Measurements from ENCODE around the gene SNAP47. TPM values are rescaled to one million over a fixed set of nuclear protein-coding genes. Genes with fewer than 3 reads are reported as not detected.

Gene SNAP47
- total and polyA plus RNA-seq, 2 of the 4 experiments (the other 2 are of a cell fraction), result 39.4 to 72.9 TPM

DNA sequence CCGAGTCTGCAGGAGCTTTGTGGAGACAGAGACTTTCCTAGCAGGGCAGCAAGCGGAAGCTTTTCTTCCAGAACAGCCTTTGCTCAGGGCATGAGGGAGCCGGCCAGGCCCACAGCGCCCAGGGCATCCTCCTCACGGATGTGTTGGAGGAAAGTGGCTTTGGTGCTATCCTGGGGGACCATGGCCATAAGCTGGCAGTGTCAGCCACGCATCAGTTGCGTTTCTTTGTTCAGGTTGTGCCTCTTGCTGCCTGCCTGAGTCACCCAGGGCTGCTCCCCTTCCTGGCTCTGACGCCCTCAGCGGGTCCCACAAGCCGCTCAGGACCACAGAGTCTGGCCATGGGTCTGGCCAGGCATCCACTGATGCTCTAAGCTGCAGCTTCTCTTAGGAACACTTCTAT lies 40.6 kb downstream of the SNAP47 start:
- peak overlapping the region; percentile 25 for H3K4ac ChIP-seq (ENCODE audit: low read depth, low read length)
- ChIA-PET CTCF (interaction anchor here (0.5 to 1.6 kb wide), 4 partner anchors 14 to 910 kb away, joined by 3 to 6 read pairs (median 4); no protein-coding TSS in a partner anchor), POLR2A (ENCODE audit: unreplicated experiment) (no interaction called here)
- H3K4me1 ChIP-seq (ENCODE audit: control insufficient read depth, insufficient read depth, low read length), result peaks cover 16% of the 10 kb centered on the region
- H4K5ac ChIP-seq (ENCODE audit: low read depth, low read length), result no peak overlapping the region
- H3K4me2 ChIP-seq (ENCODE audit: low read depth, low read length), result no peak overlapping the region
- H2AK9ac ChIP-seq (replicated peaks; ENCODE audit: low read depth, low read length, poor library complexity), result peak overlapping the region; percentile 6
- BruUV-seq (replicated peaks), result no TSS peak
- H3K23ac ChIP-seq (ENCODE audit: low read depth, low read length), result no peak overlapping the region
- H2BK20ac ChIP-seq (ENCODE audit: low read depth, low read length), result no peak overlapping the region
- no peaks in the 10 kb centered on the region for H3K27me3 ChIP-seq (ENCODE audit: control insufficient read depth, insufficient read depth, low read length)
- ATAC-seq (ENCODE audit: low read depth) (peak; percentile 27), DNase-seq (no peak)
- TF ChIP-seq RFX5 (IDR thresholded peaks at IDR 0.05; ENCODE audit: low read depth, low read length), result no peak
- no peak for TF ChIP-seq MXI1 (IDR thresholded peaks at IDR 0.05; ENCODE audit: borderline replicate concordance, low read depth, low read length)
- no peak for TF ChIP-seq MAZ (IDR thresholded peaks at IDR 0.05; ENCODE audit: borderline replicate concordance, low read depth, low read length)
- no peak for TF ChIP-seq POLR2A (IDR thresholded peaks at IDR 0.05; ENCODE audit: low read depth, low read length)
- TF ChIP-seq, protein P1, sequence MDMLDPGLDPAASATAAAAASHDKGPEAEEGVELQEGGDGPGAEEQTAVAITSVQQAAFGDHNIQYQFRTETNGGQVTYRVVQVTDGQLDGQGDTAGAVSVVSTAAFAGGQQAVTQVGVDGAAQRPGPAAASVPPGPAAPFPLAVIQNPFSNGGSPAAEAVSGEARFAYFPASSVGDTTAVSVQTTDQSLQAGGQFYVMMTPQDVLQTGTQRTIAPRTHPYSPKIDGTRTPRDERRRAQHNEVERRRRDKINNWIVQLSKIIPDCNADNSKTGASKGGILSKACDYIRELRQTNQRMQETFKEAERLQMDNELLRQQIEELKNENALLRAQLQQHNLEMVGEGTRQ (IDR thresholded peaks at IDR 0.05; ENCODE audit: low read depth, low read length), result no peak
- no peak for TF ChIP-seq SMC3 (IDR thresholded peaks at IDR 0.05; ENCODE audit: low read depth, low read length)
- no peak for TF ChIP-seq CHD1 (IDR thresholded peaks at IDR 0.05; ENCODE audit: low read depth, low read length)
- TF ChIP-seq, protein P2, sequence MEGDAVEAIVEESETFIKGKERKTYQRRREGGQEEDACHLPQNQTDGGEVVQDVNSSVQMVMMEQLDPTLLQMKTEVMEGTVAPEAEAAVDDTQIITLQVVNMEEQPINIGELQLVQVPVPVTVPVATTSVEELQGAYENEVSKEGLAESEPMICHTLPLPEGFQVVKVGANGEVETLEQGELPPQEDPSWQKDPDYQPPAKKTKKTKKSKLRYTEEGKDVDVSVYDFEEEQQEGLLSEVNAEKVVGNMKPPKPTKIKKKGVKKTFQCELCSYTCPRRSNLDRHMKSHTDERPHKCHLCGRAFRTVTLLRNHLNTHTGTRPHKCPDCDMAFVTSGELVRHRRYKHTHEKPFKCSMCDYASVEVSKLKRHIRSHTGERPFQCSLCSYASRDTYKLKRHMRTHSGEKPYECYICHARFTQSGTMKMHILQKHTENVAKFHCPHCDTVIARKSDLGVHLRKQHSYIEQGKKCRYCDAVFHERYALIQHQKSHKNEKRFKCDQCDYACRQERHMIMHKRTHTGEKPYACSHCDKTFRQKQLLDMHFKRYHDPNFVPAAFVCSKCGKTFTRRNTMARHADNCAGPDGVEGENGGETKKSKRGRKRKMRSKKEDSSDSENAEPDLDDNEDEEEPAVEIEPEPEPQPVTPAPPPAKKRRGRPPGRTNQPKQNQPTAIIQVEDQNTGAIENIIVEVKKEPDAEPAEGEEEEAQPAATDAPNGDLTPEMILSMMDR (conservative IDR thresholded peaks at IDR 0.05; ENCODE audit: low read depth, low read length), result no peak
- TF ChIP-seq, protein P3, sequence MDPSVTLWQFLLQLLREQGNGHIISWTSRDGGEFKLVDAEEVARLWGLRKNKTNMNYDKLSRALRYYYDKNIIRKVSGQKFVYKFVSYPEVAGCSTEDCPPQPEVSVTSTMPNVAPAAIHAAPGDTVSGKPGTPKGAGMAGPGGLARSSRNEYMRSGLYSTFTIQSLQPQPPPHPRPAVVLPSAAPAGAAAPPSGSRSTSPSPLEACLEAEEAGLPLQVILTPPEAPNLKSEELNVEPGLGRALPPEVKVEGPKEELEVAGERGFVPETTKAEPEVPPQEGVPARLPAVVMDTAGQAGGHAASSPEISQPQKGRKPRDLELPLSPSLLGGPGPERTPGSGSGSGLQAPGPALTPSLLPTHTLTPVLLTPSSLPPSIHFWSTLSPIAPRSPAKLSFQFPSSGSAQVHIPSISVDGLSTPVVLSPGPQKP (IDR thresholded peaks at IDR 0.05; ENCODE audit: borderline replicate concordance, low read depth, low read length), result no peak
- TF ChIP-seq BHLHE40 (IDR thresholded peaks at IDR 0.05; ENCODE audit: low read depth, low read length), result no peak
- no peak for TF ChIP-seq MAFK (IDR thresholded peaks at IDR 0.05; ENCODE audit: low read depth, low read length)
- TF ChIP-seq RCOR1 (IDR thresholded peaks at IDR 0.05; ENCODE audit: insufficient replicate concordance, low read length), result no peak
- TF ChIP-seq CEBPB (IDR thresholded peaks at IDR 0.05; ENCODE audit: low read depth, low read length), result no peak
- TF ChIP-seq RAD21 (IDR thresholded peaks at IDR 0.05; ENCODE audit: low read length), result no peak
- TF ChIP-seq NFE2L2 (IDR thresholded peaks at IDR 0.05; ENCODE audit: low read depth, low read length), result no peak
- no peak for TF ChIP-seq FOS (IDR thresholded peaks at IDR 0.05; ENCODE audit: low read depth, low read length)
- no peak overlapping the region for H3K18ac ChIP-seq (ENCODE audit: low read depth, low read length)
- H4K8ac ChIP-seq (ENCODE audit: low read depth in 2 of 2, low read length in 2 of 2), result peak overlapping the region in 1 of 2 experiments; percentile 25; a peak in 1 of 4 replicates
- no peak overlapping the region for H3K9ac ChIP-seq (ENCODE audit: low read depth, low read length)
- in situ Hi-C loops (cut with MboI; ENCODE audit: low sequenced_read_pairs), result no loop called here
- peaks cover 0 to 10% of the 10 kb centered on the region in 2 experiments; a peak in 1 of 4 replicates for H3K79me1 ChIP-seq (ENCODE audit: low read depth in 1 of 2, low read length in 2 of 2)
- no peak overlapping the region for H4K91ac ChIP-seq (ENCODE audit: insufficient read depth, low read depth, low read length)
- peak overlapping the region; percentile 28 for H2BK5ac ChIP-seq (ENCODE audit: low read depth, low read length, poor library complexity, severe bottlenecking)
- H2BK120ac ChIP-seq (ENCODE audit: low read depth, low read length), result no peak overlapping the region; the same call in 1 of the 2 replicates
- H3K36me3 ChIP-seq (ENCODE audit: control insufficient read depth, insufficient read depth, low read length), result peaks cover 13% of the 10 kb centered on the region; the same call in 1 of the 2 replicates
- intact Hi-C loops (cut with micrococcal nuclease), result no loop called here
- dilution Hi-C loops (cut with HindIII; ENCODE audit: low sequenced_read_pairs, unreplicated experiment), result no loop called here
- H3K14ac ChIP-seq (replicated peaks; ENCODE audit: low read depth, low read length), result no peak overlapping the region
- H4K20me1 ChIP-seq (ENCODE audit: insufficient read depth, low read length), result peaks cover 9% of the 10 kb centered on the region; the same call in 1 of the 2 replicates
- no peak overlapping the region for H3K56ac ChIP-seq (ENCODE audit: extremely low read depth, insufficient read depth, low read length)
- H3K27ac ChIP-seq (ENCODE audit: insufficient read depth, low read length), result no peak overlapping the region
- no peak overlapping the region for H3K4me3 ChIP-seq (ENCODE audit: insufficient read depth, low read depth, low read length)
- H3K9me3 ChIP-seq (ENCODE audit: control insufficient read depth, insufficient read depth, low read length), result no peaks in the 10 kb centered on the region
- H2AFZ ChIP-seq (replicated peaks; ENCODE audit: low read length, poor library complexity), result no peak overlapping the region
- H2AK5ac ChIP-seq (ENCODE audit: low read depth, low read length), result no peak overlapping the region
- peaks cover 21% of the 10 kb centered on the region for H3K9me1 ChIP-seq (ENCODE audit: insufficient read depth, low read length)
- WGBS, 2 experiments (ENCODE audit: extremely low coverage in 2 of 2, insufficient read length in 1 of 2), result 84% methylated on average over 4 of the region's 10 CpGs; no CpG with 5 or more reads in 1 of the 2 experiments
- no peak overlapping the region; the same call in 2 of the 3 replicates for H2BK15ac ChIP-seq (ENCODE audit: low read depth, low read length)

Data from IMR-90 (cell line).